ENCODE results near the gene GLRX3. TPM values are rescaled to one million over a fixed set of nuclear protein-coding genes. Genes with fewer than 3 reads are reported as not detected.

The GLRX3 gene
- total and polyA plus RNA-seq, 2 of the 13 experiments (the other 11 are each of a cell fraction or from before 2014, with no cell fraction given) = 91.4 to 135 TPM

GRCh38 chr10:130110246-130111112, 25.7 kb upstream of the GLRX3 start, which contains the start of gene C10orf143 (continued):
- TF ChIP-seq ZNF407 (CRISPR knock-in tag; IDR thresholded peaks at IDR 0.05; ENCODE audit: not compliant biosample characterization) (peak; percentile 81), ZNF569 (CRISPR knock-in tag; IDR thresholded peaks at IDR 0.05; ENCODE audit: borderline replicate concordance) (peak; percentile 82; the same call in 1 of the 2 replicates), ARNT2 (CRISPR knock-in tag; IDR thresholded peaks at IDR 0.05; ENCODE audit: low read depth) (peak; percentile 72), NKX3-1 (CRISPR knock-in tag; IDR thresholded peaks at IDR 0.05) (peak; percentile 70; the same call in 1 of the 2 replicates), ZNF709 (CRISPR knock-in tag; IDR thresholded peaks at IDR 0.05) (peak; percentile 67; the same call in 1 of the 2 replicates), ZBTB26 (CRISPR knock-in tag; IDR thresholded peaks at IDR 0.05; ENCODE audit: borderline replicate concordance) (0 out of 2 replicates have a peak, but pooled peaks have one; percentile 26), SP5 (CRISPR knock-in tag; IDR thresholded peaks at IDR 0.05; ENCODE audit: borderline replicate concordance, low read depth) (peak; percentile 77; the same call in 1 of the 2 replicates), SAFB2 (CRISPR knock-in tag; IDR thresholded peaks at IDR 0.05; ENCODE audit: borderline replicate concordance, low read depth) (peak; percentile 56; the same call in 1 of the 2 replicates), FOXP1 (IDR thresholded peaks at IDR 0.05) (no peak), FOXP1 (CRISPR knock-in tag; IDR thresholded peaks at IDR 0.05) (no peak), TARDBP (CRISPR knock-in tag; IDR thresholded peaks at IDR 0.05) (peak; percentile 61), FOXM1 (CRISPR knock-in tag; IDR thresholded peaks at IDR 0.05) (no peak), AKAP8 (CRISPR knock-in tag; IDR thresholded peaks at IDR 0.05) (peak; percentile 67; the same call in 1 of the 2 replicates), ZNF317 (CRISPR knock-in tag; IDR thresholded peaks at IDR 0.05) (peak; percentile 83), MXD3 (CRISPR knock-in tag; IDR thresholded peaks at IDR 0.05) (peak; percentile 90; the same call in 1 of the 2 replicates), HNF1B (CRISPR knock-in tag; IDR thresholded peaks at IDR 0.05) (peak; percentile 56), SIN3B (IDR thresholded peaks at IDR 0.05; ENCODE audit: low read length) (peak; percentile 56; the same call in 1 of the 2 replicates), GATAD1 (CRISPR knock-in tag; IDR thresholded peaks at IDR 0.05) (peak; percentile 87)

Measured in HepG2 (cell line).